ENCODE measurements around the gene MYB.
"Not testable (repeated sequence)": the region's sequence is repeated elsewhere in the genome, so short reads cannot be mapped to it uniquely, and the experiment has no call there.

The MYB gene

DNA sequence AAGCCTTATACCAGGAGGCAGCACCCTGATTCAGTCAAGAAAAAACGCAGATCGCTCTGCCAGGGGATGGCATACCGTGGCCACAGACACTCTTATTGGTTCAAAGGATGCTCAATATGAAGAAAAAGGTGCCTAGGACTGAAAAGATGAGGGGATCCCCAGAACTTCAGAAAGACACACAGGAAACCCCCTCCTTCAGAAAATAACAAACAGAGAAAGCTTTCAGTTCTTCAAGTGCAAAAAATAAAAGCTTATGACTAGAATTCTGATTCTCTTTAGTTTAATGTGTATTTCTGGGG is 17.7 kb upstream of the MYB start:
- DNase-seq (ENCODE audit: low read depth in 4 of 4, low spot score in 1 of 4): no peak

DNA sequence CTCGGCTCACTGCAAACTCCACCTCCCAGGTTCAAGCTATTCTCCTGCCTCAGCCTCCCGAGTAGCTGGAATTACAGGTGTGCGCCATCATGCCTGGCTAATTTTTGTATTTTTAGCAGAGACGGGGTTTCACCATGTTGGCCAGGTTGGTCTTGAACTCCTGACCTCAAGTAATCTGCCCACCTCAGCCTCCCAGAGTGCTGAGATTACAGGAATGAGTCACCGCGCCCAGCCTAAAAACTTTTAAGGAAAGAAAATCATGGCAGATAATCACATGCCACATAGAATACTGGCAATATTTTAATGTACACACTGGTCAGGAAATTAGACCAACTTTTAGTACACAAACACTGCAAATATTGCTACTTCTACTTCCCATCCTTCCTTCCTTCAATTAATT is 16.7 kb upstream of the MYB start:
- DNase-seq (ENCODE audit: low read depth in 4 of 4, low spot score in 1 of 4): not testable (repeated sequence)

DNA sequence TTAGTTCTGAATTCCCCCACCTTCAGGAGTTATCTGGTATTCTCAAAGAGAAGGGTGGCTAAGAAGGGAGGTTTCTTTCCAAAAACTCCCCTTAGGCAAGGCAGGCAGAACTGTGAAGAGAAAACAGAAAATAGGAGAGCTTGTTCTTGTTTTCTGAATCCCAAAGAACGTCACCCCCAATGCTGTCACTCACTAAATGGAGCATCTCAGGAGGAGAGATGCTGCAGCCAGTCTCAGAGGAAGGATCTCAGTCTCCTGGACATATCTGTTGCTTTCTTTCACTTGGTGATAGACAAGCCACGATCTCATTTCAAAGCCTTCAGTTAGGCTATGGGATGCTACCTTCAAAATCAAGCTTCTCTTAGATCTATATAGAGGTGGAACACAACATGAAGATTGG is 16.1 kb upstream of the MYB start:
- DNase-seq (ENCODE audit: low read depth in 4 of 4, low spot score in 1 of 4): no peak

DNA sequence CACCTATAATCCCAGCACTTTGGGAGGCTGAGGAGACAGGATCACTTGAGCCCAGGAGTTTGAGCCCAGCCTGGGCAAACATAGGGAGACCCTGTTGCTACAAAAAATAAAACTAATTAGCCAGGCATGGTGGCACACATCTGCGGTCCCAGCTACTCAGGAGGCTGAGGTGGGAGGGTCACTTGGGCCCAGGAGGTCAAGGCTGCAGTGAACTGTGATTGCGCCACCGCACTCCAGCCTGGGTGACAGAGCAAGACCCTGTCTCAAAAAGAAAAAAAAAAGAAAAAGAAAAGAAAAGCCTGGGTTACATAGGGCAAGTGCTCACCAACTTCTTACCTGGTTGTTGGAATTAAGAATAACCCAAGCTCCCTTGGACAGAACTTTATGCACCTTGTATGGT is 14.6 kb upstream of the MYB start:
- DNase-seq (ENCODE audit: low read depth in 4 of 4, low spot score in 1 of 4): no peak

DNA sequence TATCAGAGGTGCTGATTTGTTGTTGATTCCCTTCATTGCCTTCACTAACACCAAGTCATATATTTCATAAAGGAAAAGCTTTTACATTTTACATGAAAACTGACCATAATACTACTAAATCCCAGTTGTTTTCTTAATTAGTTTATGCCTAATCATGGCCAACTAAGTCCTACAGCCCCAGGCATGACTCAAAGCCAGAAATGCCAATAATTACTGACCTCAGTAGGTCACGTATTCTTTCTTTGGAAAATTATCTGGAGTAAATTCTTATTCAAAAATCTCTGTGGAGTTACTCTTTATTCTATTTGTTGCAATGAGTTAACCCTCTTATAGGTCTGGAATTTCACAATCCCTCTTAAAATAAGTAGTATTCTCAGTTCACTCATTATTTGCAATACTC is 13.5 kb upstream of the MYB start:
- no peak for DNase-seq (ENCODE audit: low read depth in 4 of 4, low spot score in 1 of 4)

DNA sequence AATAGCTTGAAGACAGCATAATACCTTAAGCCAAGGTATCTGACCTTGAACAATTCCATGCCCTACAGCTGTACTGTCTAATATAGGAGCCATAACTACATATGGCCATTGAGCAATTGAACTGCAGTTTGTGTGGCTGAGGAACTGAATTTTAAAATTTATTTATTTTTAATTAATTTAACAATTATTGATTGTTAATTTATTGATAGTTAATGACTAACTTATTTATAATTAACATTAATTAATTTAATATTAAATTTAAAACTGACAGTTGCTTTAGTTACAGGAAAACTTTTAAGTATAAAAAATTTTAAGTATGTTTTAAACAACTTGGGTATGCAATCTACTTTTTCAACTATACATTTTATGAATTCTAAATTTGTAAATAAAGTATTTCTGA is 12.3 kb upstream of the MYB start:
- no peak for DNase-seq (ENCODE audit: low read depth in 4 of 4, low spot score in 1 of 4)

DNA sequence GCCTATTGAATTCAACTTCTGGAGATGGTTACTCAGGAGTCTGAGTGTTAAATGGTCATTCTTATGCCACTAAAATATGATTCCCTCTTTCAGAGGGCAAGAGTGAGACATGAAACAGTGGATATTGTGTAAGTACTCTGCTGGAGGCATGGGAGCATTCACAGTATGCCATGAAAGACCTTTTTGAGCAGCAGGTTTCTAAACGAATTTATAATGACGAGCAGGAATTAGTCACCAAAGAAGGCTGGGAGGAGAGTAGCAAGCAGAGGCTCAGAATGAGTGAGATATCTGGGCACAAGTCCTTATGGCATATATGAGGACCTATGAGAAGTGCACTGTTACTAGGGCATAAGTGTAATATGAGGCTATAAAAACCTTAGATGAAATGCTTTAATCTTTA is 10.9 kb upstream of the MYB start:
- DNase-seq (ENCODE audit: low read depth in 4 of 4, low spot score in 1 of 4): no peak

DNA sequence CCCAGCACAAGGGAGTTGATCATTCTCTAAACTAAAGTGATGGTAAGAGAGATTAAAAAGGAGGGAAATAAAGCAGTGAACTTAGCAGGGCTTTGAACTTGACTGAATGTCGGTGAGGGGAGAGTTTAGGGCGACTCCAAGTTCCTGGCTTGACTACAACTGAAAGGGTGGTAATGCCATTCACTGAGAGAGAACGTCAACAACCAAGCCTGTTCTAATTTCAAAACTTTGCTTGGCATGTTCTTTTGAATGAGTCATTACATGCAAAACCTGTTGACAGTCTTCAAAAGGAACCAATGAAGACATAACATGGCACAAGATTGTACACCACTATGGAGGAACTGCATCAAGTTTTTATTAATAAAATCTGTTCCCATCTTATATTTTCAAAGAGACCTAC is 10.3 kb upstream of the MYB start:
- DNase-seq (ENCODE audit: low read depth in 4 of 4, low spot score in 1 of 4): no peak

DNA sequence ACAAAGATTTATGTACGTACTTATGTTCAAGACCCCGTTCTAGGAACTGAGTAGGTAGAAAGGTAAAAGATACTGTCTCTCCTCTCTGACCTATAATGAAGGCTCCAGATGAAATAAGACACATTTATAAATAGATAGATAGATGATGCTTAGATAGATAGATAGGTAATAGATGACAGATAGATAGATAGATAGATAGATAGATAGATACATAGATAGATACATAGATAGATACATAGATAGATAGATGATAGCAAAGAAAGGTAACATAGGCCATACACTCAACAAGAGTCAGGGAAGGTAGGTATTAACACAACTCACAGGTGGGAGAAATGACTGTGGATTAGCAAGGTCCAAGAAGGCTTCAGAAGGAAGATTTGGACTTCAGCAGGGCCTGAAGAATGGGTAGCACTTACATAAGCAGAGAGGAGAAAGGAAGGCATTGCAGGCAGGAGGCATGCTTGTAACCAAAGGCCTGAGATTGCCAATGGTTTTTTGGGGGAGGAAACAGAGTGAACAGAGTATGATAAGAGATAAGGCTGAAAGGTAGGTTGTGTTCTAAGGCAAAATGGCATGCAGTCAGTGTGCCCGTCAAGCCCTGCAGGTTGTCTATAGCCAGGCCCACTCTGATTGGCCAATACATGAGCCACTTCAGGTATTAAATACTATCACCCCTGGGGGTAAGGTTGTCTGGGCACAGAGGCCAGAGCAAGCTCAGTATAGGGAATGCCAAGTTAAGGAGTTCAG is 7.7 kb upstream of the MYB start:
- DNase-seq (ENCODE audit: low read depth in 4 of 4, low spot score in 1 of 4): no peak

DNA sequence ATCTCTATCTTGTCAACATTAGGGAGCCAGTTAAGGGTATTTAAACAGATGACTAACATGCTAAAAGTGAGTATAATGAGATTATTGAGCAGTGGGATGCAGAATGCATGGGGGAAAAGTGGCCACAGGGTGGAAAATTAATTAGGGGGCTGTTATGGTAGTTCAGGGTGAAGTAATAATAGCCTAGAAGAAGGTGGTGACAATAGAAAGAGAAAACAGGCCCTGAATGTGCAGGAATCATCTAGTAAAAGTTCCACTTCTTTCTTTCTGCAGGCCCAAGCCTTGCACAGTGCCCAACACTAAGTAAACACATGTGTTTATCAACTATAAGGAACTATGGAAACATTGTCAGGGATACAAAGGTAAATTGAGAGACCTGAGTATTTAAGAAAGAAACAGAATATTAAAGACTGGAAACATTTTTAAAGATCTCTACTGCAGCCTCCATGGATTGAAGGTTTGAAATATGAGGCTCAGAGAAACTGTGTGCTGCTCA is 7.1 kb upstream of the MYB start:
- no peak for DNase-seq (ENCODE audit: low read depth in 4 of 4, low spot score in 1 of 4)

DNA sequence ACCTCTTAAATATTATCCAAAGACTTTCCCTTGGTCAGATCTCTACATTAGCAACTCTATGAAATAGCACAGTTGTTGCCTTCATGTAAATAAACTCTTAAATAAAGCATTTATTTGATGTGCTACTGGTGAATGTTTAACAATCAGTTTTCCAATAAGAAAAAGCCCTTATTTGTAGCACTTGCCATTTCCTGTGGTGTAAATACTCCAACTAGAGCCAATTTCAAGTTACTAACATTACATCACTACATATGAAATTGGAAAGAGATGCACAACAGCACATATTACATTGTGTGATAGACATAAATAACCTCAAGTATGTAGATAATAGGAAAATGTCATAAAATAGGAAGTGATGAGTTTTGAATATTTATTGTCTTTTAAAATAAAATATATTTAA is 5.0 kb upstream of the MYB start:
- no peak for DNase-seq (ENCODE audit: low read depth in 4 of 4, low spot score in 1 of 4)

DNA sequence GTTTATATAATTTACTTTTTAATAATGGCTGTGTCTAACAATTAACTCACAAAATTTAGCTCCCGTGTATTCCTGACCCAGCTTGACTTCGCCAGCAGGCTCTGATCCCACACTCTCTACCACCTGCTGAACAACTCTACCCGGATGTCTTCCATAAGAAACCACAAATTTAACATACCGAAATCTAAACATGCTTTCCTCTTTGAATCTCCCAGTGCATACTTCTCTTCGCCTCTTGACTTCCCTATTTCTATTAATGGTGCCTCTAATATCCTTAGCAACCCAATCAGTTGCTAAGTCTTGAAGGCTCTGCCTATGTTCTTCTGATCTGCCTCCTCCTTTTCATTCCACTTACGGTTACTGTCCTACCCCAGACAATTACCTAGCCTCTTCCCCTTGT is 4.6 kb upstream of the MYB start:
- no peak for DNase-seq (ENCODE audit: low read depth in 4 of 4, low spot score in 1 of 4)

DNA sequence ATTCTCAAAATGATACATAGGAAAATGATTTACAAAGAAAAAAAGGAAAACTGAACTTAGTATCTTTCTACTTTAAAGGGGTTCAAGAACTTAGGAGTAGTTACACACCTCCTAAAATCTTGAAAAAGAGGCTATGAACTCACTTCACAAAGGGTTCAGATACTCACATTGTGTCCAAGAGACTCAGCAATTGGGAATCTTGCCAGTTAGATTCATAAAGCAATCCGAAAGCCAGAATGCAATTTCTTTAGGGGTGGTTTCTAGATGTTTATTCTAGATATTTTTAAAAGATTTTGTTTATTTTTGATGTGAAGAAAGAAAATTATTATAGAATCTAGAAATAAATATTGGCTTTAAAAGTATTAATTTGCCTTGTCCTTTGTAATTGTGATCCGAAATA is 1.7 kb upstream of the MYB start:
- no peak for DNase-seq (ENCODE audit: low read depth in 4 of 4, low spot score in 1 of 4)

DNA sequence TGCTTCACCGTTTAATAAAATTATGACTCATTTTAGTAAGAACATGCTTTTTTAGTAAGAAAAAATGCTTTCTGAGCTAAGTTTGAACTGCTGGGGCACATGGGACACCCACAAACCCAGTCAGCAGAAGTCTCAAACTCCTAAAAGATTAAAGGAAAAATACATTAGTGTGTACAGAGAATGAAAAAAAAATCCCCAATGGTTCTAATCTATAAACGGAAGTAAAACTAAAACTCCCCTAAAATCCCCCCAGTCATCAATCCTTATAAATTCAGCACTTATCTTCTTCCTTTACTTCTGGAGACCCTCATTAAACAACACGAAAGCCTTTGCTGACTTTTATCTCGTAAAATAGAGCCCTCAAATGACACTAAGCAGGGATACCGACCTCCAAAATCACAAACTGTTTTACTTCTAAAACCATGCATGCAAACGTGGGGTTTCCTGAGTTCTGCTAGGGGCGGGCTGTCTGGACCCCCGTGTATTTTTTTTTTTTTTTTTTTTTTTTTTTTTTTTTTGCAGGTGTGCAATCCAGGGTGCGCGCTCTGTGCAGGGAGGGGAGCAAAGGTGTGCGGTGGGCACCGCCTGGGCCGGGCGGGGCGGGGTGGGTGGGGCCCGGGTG is 1.1 kb upstream of the MYB start:
- DNase-seq (ENCODE audit: low read depth in 4 of 4, low spot score in 1 of 4): no peak

DNA sequence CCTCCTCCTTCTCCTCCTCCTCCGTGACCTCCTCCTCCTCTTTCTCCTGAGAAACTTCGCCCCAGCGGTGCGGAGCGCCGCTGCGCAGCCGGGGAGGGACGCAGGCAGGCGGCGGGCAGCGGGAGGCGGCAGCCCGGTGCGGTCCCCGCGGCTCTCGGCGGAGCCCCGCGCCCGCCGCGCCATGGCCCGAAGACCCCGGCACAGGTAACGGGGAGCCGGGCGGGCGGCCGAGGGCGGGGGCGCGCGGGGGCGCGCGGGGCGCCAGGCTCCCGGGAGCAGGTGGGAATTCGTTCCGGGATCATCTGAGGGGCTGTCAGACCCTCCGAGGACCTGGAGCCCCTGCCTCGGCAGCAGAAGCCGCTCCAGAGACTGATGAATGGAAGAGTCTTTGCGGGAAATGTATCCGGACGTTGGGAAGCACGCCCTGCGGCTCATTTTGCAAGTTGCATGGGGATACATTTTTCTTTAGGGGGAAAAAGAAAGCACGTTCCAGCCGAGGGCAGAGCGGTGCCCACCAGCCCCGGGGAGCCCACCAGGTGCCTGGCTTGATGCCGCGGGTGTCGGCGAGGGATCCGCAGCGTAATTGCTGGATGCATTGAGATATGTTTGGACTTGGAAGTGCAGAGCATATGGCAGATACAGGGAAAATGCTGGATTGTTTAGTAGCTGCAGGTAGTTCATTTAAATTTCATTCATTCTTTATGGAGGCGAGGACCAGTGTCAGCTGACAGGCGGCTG is 394 bp downstream of the MYB start:
- no peak for DNase-seq (ENCODE audit: low read depth in 4 of 4, low spot score in 1 of 4)

DNA sequence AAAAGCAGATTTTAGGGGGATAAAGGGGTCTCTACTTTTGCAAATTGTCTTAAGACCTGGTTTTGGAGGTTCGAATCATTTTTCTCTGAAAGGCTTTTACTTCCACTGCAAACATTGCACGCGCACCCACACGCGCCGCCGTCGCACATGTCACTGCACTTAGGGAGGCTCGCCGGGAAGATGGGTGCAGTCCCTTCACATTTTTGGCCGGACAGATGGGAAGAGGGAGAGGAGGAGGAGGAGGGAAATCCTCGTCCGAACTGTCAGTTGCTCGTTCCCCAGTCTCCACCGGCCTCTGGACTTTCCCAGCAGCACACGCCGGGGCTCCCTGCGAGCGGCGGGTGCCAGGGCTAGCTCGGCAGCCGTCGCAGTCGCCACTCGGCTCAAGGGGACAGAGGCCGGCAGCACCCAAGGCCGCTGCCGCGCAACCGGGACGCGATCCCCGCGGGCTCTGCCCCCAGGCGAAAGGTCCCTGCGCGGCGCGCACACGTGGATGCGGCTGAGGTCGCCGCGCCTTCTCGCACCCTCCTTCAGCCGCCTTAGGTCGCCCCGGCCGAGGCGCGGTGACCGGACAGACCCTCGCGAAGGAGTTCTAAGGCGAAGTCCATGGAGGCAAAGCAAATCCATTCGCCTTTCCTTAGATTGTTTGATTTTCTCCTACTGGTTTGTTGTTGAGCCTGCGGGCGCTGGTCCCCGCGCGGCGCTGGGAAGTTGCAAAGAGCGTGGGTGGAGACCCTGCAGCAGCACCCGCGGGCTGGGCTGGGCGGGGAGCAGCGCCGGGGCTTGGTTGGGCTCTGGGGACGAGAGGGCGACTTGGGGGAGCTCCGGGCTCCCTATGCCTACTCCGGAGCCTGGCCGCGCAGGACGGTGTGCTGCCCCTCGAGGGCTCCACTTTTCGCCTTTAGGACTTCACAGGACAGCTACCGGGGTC is 1.2 kb downstream of the MYB start:
- DNase-seq (ENCODE audit: low read depth in 4 of 4, low spot score in 1 of 4): no peak

DNA sequence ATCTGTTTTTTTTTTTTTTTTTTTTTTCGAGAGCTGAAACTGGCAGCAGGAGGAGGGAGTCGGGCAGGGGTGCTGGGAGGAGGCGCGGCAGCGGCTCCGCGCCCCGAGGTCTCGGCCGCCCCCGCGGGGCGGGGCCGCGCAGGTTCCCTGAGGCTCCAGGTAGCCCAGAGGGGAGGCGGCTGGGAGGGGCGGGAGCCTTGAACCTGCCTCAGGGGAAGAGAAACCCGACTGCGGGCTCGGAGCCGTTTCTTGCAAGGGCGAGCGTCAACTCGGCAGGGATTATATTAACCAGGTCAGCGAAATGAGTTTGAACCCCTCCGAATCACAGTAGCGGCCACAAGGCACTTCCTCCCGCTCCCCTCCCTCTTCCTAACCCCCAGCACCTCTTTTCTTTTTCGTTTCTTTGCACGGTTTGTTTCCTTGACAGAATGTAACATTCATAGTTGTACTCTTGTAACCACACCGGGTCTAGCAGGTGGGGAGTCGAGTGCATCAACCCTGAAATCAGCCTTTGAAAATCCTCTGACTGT is 2.0 kb downstream of the MYB start:
- peak in 2 of 4 experiments; percentile 53 to 74 for DNase-seq (ENCODE audit: low read depth in 4 of 4, low spot score in 1 of 4)

DNA sequence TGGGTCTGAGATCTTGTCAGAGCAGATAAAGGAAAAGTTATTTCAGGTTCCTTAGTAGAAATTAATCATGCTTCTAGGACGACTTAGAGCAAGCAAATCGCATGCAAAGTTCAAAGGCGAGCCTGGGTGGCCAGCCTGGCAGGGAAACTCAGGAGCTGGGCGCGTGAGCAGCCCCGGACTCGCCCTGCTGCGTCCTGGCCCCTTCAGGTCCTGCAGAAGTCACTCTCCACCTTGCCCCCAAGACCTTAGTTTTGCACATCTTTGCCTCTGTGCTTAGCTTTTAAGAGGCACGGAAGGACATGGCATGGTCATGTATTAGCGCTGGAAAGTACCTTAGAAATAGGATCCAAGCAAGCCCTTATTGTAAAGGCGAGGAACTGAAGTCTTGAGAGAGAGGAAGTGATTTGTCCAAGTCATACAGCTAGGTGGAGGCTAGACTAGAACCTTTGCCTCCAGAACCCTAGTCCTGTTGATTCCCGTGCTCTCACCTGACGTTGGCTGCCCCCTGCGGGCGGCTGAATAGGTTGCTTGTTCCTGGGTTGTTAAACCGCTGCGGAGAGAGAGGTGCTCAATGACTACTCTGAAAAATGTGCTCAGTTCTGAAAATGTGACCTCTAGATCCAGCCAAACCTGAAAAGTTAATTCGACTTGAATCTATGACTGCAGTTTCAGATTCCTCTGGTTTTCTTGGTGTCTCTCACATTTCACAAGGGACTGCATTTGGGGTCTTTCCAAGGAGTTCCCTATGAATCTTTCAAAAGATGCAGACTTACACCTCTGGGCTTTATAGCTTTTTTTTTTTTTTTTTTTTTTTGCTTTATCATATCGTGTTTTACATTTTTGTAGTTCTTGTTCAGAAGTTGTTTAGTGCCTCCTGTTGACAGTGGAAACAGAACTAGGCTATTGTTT is 2.7 kb downstream of the MYB start:
- DNase-seq (ENCODE audit: low read depth in 4 of 4, low spot score in 1 of 4): peak in 3 of 4 experiments; percentile 56 to 76 (median 67)

DNA sequence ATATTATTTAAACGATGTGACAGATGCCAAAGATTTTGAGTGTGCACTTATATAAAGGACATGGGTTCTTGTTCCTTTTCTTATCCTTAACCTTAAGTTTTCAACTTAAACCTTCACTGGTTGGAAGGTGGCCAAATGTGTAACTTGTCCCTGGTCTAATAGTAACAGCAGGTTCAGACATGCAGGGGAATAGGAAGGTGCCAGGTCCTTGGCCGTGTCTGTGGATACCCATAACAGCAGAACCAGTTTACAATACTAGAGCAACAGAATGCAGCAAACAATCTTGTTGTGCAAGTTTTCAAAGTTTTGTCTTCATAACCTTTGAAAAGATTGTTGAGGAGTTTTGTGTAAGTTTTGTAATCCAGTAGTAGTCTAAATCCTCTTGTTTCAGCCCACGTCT is 4.4 kb downstream of the MYB start:
- no peak for DNase-seq (ENCODE audit: low read depth in 4 of 4, low spot score in 1 of 4)

DNA sequence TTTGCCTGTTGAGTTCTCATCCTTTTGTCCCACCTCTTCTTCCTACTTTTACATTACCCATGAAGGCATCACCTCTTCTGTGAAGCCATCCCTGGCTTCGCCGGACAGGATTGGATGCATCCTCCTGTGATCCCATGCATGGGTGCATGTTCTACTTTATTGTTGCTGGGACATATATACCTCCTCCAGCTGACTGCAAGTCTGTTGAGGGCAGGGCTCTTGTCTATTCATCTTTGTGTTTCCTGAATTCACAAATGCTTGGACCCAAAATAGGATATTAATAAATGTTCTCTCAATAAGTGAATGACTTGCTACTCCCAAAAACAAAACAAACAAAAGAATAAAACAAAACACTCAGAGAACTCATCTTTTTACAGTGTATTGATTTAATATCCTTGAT is 5.1 kb downstream of the MYB start:
- no peak for DNase-seq (ENCODE audit: low read depth in 4 of 4, low spot score in 1 of 4)

Measured in stimulated activated CD4-positive, alpha-beta T cell treated with anti-CD3 and anti-CD28 coated beads, Interleukin-1b, Interleukin-23, amount 100 ng/mL, for 24 hours (primary cell).